ENCODE data around the gene LIX1L. TPM values are rescaled to one million over a fixed set of nuclear protein-coding genes. Genes with fewer than 3 reads are reported as not detected.

LIX1L gene
- total and polyA plus RNA-seq, 8 donors = 2.9 to 10.3 (median 5.6) TPM

DNA sequence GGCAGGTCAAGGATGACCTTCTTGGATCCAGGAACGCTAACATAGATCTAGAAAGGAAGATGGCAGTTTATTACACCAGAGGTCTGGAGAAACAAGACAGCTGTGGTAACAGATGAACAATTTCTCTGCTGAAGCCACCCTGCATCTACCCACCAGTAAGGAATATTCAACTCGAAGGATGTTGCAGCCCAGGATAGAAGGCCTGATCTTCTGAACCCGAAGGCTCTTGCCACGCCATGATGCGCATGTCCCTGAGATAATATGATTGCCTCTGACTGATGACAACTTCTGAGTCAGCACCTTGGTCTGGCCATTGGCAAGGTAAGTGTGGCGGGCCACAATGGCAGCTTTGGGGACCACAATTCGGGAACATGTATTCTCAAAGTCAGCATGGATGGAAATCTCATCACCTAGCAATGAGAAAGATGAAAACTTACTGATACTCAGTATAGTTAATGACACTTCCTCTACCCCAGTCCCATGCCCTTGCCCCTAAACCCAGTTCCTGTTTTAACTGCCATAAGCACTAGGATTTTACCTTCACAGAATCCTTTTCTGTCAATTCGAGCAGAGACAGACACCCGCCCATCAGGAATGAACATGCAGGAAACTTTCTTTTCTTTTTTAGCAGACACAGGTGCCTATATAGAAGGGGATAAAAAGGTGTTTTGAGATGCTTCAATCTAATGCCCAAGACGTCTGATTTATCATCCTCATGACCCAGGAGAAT lies 36.7 kb upstream of the LIX1L start:
- no peaks in the 10 kb centered on the region for H3K9me3 ChIP-seq
- intact Hi-C loops (cut with DNase I) = no loop called here
- H3K27me3 ChIP-seq = no peaks in the 10 kb centered on the region
- peak overlapping the region; percentile 57 to 93 (median 65) for H3K4me3 ChIP-seq
- DNase-seq (peak in 4 of 6 donors; percentile 40 to 49 (median 44)), FAIRE-seq (no peak), ATAC-seq (no peak)
- H3K27ac ChIP-seq = peak overlapping the region; percentile 43 to 96 (median 74)
- TF ChIP-seq CTCF (IDR thresholded peaks at IDR 0.05) = no peak
- H3K4me1 ChIP-seq = peaks cover 14 to 44% (median 20%) of the 10 kb centered on the region in 3 donors
- H3K36me3 ChIP-seq = peaks cover 0 to 45% (median 20%) of the 10 kb centered on the region in 3 donors
- WGBS, 2 donors = 4 to 9% methylated on average over 10 of the region's 10 CpGs

DNA sequence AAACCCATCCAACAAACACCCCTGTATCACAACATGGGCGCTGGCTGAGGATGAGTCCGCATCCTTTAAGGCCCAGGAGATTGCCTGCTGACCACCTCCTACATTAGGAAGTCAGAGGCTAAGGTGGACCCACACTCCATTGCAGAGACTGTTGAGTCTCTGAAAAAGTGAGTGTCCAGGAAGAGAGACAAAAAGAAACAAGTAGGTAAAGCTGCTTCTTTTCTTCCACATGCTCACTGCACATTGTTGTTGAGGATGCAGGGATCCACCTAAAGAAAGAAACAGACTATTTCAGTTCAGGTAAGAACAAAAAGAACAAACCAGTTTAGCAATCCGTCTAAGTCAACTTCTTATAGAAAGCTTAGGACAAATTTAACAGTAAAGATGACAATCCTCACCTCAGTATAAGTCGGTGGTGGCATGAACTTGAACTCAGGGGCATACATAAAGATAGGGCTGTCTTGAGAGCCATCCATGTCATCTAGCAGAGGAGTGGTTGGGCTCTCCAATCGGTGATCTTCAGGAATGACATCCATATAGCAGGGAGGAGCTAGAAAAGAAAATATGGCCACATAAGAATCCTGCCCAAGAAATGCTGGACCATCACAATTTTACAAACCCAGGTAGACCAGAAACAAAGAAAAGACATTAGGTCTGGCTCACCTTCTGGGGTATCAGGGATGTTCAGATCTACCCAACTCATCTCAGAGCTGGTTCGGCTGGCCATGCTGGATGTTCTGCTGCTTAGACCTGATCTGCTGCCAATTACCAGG lies 36.0 kb upstream of the LIX1L start:
- peak overlapping the region in 2 of 4 donors; percentile 57 to 90 for H3K27ac ChIP-seq
- no peak for TF ChIP-seq CTCF (IDR thresholded peaks at IDR 0.05)
- FAIRE-seq = no peak
- H3K4me3 ChIP-seq = peak overlapping the region; percentile 57 to 93 (median 65)
- H3K9me3 ChIP-seq = no peaks in the 10 kb centered on the region
- no peaks in the 10 kb centered on the region for H3K27me3 ChIP-seq
- H3K4me1 ChIP-seq = peaks cover 9 to 37% (median 16%) of the 10 kb centered on the region in 3 donors
- peaks cover 0 to 45% (median 20%) of the 10 kb centered on the region in 3 donors for H3K36me3 ChIP-seq
- peak in 1 of 6 donors; percentile 21 for DNase-seq
- no peak for ATAC-seq
- 23% methylated on average over 6 of the region's 6 CpGs for WGBS, 2 donors
- intact Hi-C loops (cut with DNase I) = no loop called here

GRCh38 chr1:145992958-145993617 lies 35.3 kb upstream of the LIX1L start:
- Histone ChIP-seq H3K4me1 (peaks cover 5 to 30% (median 12%) of the 10 kb centered on the region in 3 donors), H3K27me3 (no peaks in the 10 kb centered on the region), H3K36me3 (peaks cover 0 to 45% (median 20%) of the 10 kb centered on the region in 3 donors), H3K4me3 (peak overlapping the region; percentile 57 to 93 (median 65)), H3K9me3 (no peaks in the 10 kb centered on the region), H3K27ac (peak overlapping the region in 3 of 4 donors; percentile 34 to 90 (median 57))
- intact Hi-C loops (cut with DNase I) = no loop called here
- WGBS, 2 donors = 14% methylated on average over 5 of the region's 5 CpGs
- no peak for TF ChIP-seq CTCF (IDR thresholded peaks at IDR 0.05)
- FAIRE-seq = no peak
- ATAC-seq = no peak
- DNase-seq = no peak

GRCh38 chr1:145992502-145992936 lies 34.7 kb upstream of the LIX1L start:
- ATAC-seq (no peak), DNase-seq (peak in 1 of 6 donors; percentile 9), FAIRE-seq (no peak)
- peaks cover 0 to 45% (median 20%) of the 10 kb centered on the region in 3 donors for H3K36me3 ChIP-seq
- H3K27ac ChIP-seq = peak overlapping the region in 3 of 4 donors; percentile 34 to 90 (median 57)
- H3K27me3 ChIP-seq = no peaks in the 10 kb centered on the region
- no peaks in the 10 kb centered on the region for H3K9me3 ChIP-seq
- H3K4me3 ChIP-seq = peak overlapping the region in 3 of 4 donors; percentile 57 to 93 (median 69)
- TF ChIP-seq CTCF (IDR thresholded peaks at IDR 0.05) = no peak
- 24 to 63% methylated on average over 1 of the region's 1 CpG for WGBS, 2 donors
- peaks cover 5 to 25% (median 10%) of the 10 kb centered on the region in 3 donors for H3K4me1 ChIP-seq
- intact Hi-C loops (cut with DNase I) = no loop called here
